SU-DHL-6 (cell line): ENCODE results near the gene MTFMT.

Source experiments
- CTCF ChIP-seq: fragments of 200-600 bp; sonication (generic); IDR thresholded peaks from one replicate; pipeline ENCODE4 v1.5.1; 2017; ENCODE audit warnings: antibody characterized with exemption, mild to moderate bottlenecking, low read length, moderate library complexity; ENCODE audit not compliant: insufficient read depth, poor library complexity, severe bottlenecking
- EZH2phosphoT487 ChIP-seq: fragments of 200-600 bp; sonication (generic), shearing (Covaris generic); conservative IDR thresholded peaks from 2 replicates; pipeline ENCODE4 v1.6.1; 2018; ENCODE audit warnings: mild to moderate bottlenecking, antibody characterized with exemption, low read length, moderate library complexity, mixed read lengths

DNA sequence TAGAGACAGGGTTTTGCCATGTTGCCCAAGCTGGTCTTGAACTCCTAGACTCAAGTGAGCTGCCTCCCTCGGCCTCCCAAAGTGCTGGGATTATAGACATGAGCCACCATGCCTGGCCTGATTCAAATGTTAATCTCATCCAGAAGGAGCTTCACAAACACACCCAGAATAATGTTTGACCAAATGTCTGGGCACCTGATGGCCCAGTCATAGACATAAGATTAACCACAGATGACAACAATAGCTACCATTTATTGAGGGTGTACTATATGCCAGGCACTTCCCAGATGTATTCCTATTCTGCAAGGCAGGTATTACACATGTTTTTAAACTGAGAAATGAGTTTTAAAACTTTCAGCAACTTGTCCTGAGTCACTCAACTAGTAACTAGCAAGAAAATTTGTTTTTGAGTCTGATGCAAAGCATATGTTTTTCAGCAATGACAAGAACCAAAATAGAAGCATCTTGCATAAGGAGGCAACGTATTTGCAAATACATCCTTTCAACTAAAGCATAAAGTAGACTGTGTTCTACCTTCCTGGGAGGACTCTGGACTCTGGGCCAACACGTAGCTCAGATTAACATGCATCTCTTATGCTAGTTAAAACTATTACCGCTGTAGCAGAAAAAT lies 31.6 kb downstream of the MTFMT start:
- no peak for TF ChIP-seq CTCF
- no peak for TF ChIP-seq EZH2phosphoT487
